Activated CD8-positive, alpha-beta T cell treated with anti-CD3 and anti-CD28 coated beads, Interleukin-2, amount 10 ng/mL, durations not matched to agents 7 days and 5 days (primary cell): ENCODE results near the gene CYP24A1. TPM values are rescaled to one million over a fixed set of nuclear protein-coding genes. Genes with fewer than 3 reads are reported as not detected.

Experiments
- ATAC-seq: fragments of 150-1000 bp; cut with Tn5 transposase; one replicate; pipeline ENCODE4 v1.10.0; 2021; ENCODE audit warnings: moderate library complexity
- CTCF ChIA-PET: fragments of 350-600 bp; sonication (Branson Sonifier 250); formaldehyde crosslinking; loops from one replicate; lab custom pipeline; 2021; ENCODE audit warnings: antibody characterized with exemption; lab: Charles Lee
- POLR2A ChIA-PET: fragments of 350-600 bp; sonication (Branson Sonifier 250); formaldehyde crosslinking; loops from one replicate; lab custom pipeline; 2021; ENCODE audit warnings: antibody characterized with exemption; lab: Charles Lee
- DNase-seq: peaks from one replicate; pipeline ENCODE4 v3.0.0-alpha.2; 2020
- H3K27ac Mint-ChIP-seq: one replicate; pipeline ENCODE4 v1.8.0; 2021; ENCODE audit warnings: mild to moderate bottlenecking, mixed read lengths
- H3K27me3 Mint-ChIP-seq: one replicate; pipeline ENCODE4 v1.8.0; 2021; ENCODE audit warnings: low read depth, mixed read lengths
- H3K36me3 Mint-ChIP-seq: one replicate; pipeline ENCODE4 v1.8.0; 2021; ENCODE audit warnings: low read depth, mixed read lengths
- H3K4me1 Mint-ChIP-seq: one replicate; pipeline ENCODE4 v1.8.0; 2021; ENCODE audit warnings: low read depth, mixed read lengths
- H3K4me3 Mint-ChIP-seq: one replicate; pipeline ENCODE4 v1.8.0; 2021; ENCODE audit warnings: mild to moderate bottlenecking, mixed read lengths
- H3K9me3 Mint-ChIP-seq: one replicate; pipeline ENCODE4 v1.8.0; 2022; ENCODE audit warnings: mixed read lengths; ENCODE audit not compliant: insufficient read depth
- total RNA-seq, 2 experiments: library from RNA; stranded (reverse); gene quantifications; one replicate each; pipeline ENCODE4 v1.2.3, GENCODE V29; 2021

CYP24A1 gene
- total RNA-seq, 2 experiments from 2014 or later, result not detected

DNA sequence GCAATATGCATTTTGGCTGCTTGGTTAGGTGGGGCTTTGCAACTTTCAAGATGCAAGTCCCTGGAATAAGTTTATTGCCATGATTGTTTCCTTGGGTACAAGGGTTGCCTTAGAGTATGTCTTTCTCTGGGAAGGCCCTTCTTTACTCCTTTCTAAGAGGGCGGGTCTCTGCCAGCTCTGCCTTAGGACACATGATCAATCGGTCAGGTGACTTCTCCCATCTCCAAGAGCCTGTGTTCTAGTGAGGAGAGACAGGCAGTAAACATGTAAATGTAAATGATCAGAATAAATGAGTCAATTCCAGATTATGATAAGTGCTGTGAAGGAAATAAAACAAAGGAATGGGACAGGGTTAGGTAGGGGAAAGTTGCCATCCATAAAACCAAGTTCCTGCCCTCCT lies 60.2 kb downstream of the CYP24A1 start:
- Mint-ChIP-seq H3K4me1 (no peaks in the 10 kb centered on the region), H3K27me3 (no peaks in the 10 kb centered on the region), H3K9me3 (no peaks in the 10 kb centered on the region), H3K27ac (no peak overlapping the region), H3K36me3 (no peaks in the 10 kb centered on the region), H3K4me3 (no peak overlapping the region)
- DNase-seq (no peak), ATAC-seq (no peak)
- POLR2A ChIA-PET, result no interaction called here
- CTCF ChIA-PET, result no interaction called here

DNA sequence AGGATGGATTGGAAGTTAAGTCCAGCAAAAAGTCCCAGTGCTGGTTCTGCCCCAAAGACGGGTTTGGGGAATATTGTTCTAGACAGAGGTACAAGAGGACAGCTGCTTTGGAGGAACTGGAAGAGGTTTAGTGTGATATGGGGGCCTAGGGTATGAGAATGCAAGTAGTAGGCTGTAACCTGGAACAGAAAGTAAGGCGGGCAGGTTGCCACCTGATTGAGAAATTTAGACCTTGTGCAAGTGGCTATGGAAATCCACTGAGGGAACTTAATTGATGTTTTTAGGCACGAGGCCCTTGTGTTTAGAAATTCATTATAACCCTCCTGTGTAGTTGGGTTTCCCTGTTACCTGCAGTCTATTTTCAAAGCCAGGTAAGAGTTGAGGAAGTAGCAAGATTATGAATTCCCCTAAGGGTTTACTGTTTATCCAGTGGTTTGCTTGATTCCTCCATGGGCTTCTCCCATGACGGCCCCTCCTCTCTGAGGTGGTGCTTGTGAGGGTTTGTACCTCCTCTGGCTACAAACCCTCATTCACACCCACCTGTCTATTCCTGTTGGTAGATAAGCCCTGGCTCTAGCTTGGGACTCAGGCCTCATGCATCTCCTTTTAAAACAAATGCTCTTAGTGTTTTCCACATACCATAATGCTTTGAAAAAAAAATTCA lies 61.4 kb downstream of the CYP24A1 start:
- Mint-ChIP-seq H3K36me3 (no peaks in the 10 kb centered on the region), H3K9me3 (no peaks in the 10 kb centered on the region), H3K27ac (no peak overlapping the region), H3K27me3 (peaks cover 3% of the 10 kb centered on the region), H3K4me1 (no peaks in the 10 kb centered on the region), H3K4me3 (no peak overlapping the region)
- CTCF ChIA-PET, result interaction anchor here (1.0 kb wide), 1 partner anchor 9 kb away, joined by 4 read pairs; no protein-coding TSS in a partner anchor
- DNase-seq (no peak), ATAC-seq (no peak)
- POLR2A ChIA-PET, result no interaction called here

DNA sequence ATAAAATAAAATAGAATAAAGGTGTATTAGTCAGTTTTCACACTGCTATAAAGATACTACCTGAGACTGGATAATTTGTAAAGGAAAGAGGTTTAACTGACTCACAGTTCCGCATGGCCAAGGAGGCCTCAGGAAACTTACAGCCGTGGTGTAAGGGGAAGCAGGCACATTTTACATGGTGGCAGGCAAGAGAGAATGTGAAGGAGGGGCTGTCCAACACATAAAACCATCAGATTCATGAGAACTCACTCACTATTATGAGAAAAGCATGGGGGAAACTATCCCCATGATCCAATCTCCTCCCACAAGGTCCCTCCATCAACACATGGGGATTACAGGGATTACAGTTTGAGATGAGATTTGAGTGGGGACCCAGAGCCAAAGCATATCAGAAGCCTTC lies 62.3 kb downstream of the CYP24A1 start:
- ChIA-PET CTCF (interaction anchor here (1.0 kb wide), 1 partner anchor 8 kb away, joined by 4 read pairs; no protein-coding TSS in a partner anchor), POLR2A (no interaction called here)
- Mint-ChIP-seq H3K27ac (no peak overlapping the region), H3K4me3 (no peak overlapping the region), H3K9me3 (no peaks in the 10 kb centered on the region), H3K36me3 (no peaks in the 10 kb centered on the region), H3K27me3 (peaks cover 9% of the 10 kb centered on the region), H3K4me1 (no peaks in the 10 kb centered on the region)
- DNase-seq (no peak), ATAC-seq (no peak)

GRCh38 chr20:54110457-54110856 lies 63.3 kb downstream of the CYP24A1 start:
- H3K36me3 Mint-ChIP-seq, result no peaks in the 10 kb centered on the region
- POLR2A ChIA-PET, result no interaction called here

GRCh38 chr20:54110041-54110440 lies 63.7 kb downstream of the CYP24A1 start:
- peaks cover 16% of the 10 kb centered on the region for H3K27me3 Mint-ChIP-seq
- H3K4me3 Mint-ChIP-seq, result no peak overlapping the region
- H3K27ac Mint-ChIP-seq, result no peak overlapping the region
- no peak for ATAC-seq
- no peaks in the 10 kb centered on the region for H3K9me3 Mint-ChIP-seq
- CTCF ChIA-PET, result interaction anchor here (1.0 kb wide), 1 partner anchor 12 kb away, joined by 3 read pairs; no protein-coding TSS in a partner anchor
- POLR2A ChIA-PET, result no interaction called here
- no peaks in the 10 kb centered on the region for H3K36me3 Mint-ChIP-seq
- no peak for DNase-seq
- H3K4me1 Mint-ChIP-seq, result no peaks in the 10 kb centered on the region

More at GRCh38 chr20:54110457-54110856, 63.3 kb downstream of the CYP24A1 start:
- H3K27me3 Mint-ChIP-seq, result peaks cover 13% of the 10 kb centered on the region
- H3K4me1 Mint-ChIP-seq, result no peaks in the 10 kb centered on the region
- no peak overlapping the region for H3K4me3 Mint-ChIP-seq
- CTCF ChIA-PET, result interaction anchor here (1.0 kb wide), 1 partner anchor 12 kb away, joined by 3 read pairs; no protein-coding TSS in a partner anchor
- no peaks in the 10 kb centered on the region for H3K9me3 Mint-ChIP-seq
- DNase-seq, result no peak
- no peak overlapping the region for H3K27ac Mint-ChIP-seq
- no peak for ATAC-seq

DNA sequence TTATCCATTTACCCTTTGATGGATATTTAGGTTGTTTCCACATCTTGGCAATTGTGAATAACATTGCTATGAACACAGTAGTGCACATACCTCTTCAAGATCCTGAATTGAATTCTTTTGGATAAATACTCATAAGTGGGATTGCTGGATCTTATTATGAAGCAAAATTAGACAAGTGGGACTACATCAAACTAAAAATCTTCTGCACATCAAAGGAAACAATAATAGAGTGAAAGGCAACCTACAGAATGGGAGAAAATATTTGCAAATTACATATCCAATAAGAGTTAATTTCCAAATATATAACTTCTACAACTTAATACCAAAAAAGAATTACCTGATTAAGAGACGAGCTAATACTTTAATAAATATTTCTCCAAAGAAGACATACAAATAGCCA lies 65.0 kb downstream of the CYP24A1 start:
- no peaks in the 10 kb centered on the region for H3K4me1 Mint-ChIP-seq
- no peak overlapping the region for H3K4me3 Mint-ChIP-seq
- ChIA-PET CTCF (interaction anchor here (1.6 kb wide), 1 partner anchor 91 kb away, joined by 5 read pairs; no protein-coding TSS in a partner anchor), POLR2A (no interaction called here)
- ATAC-seq (no peak), DNase-seq (no peak)
- H3K27me3 Mint-ChIP-seq, result peaks cover 23% of the 10 kb centered on the region
- H3K36me3 Mint-ChIP-seq, result no peaks in the 10 kb centered on the region
- H3K9me3 Mint-ChIP-seq, result no peaks in the 10 kb centered on the region
- H3K27ac Mint-ChIP-seq, result no peak overlapping the region

- ChIA-PET CTCF (interaction anchor here (1.6 kb wide), 1 partner anchor 92 kb away, joined by 5 read pairs; no protein-coding TSS in a partner anchor), POLR2A (no interaction called here)
- Mint-ChIP-seq H3K4me3 (no peak overlapping the region), H3K4me1 (peaks cover under 1% of the 10 kb centered on the region), H3K27me3 (peaks cover 25% of the 10 kb centered on the region), H3K36me3 (no peaks in the 10 kb centered on the region), H3K27ac (no peak overlapping the region), H3K9me3 (no peaks in the 10 kb centered on the region)
- DNase-seq (no peak), ATAC-seq (no peak)
Measured at GRCh38 chr20:54108326-54108642, 65.5 kb downstream of the CYP24A1 start.

GRCh38 chr20:54107600-54108325 lies 66.0 kb downstream of the CYP24A1 start:
- ChIA-PET CTCF (interaction anchor here (1.2 to 4.9 kb wide), 4 partner anchors 10 to 92 kb away, joined by 3 to 76 read pairs (median 10); no protein-coding TSS in a partner anchor), POLR2A (no interaction called here)
- Mint-ChIP-seq H3K36me3 (no peaks in the 10 kb centered on the region), H3K4me3 (no peak overlapping the region), H3K9me3 (no peaks in the 10 kb centered on the region), H3K4me1 (peaks cover 1% of the 10 kb centered on the region), H3K27me3 (peaks cover 26% of the 10 kb centered on the region), H3K27ac (no peak overlapping the region)
- no peak for DNase-seq
- no peak for ATAC-seq

GRCh38 chr20:54107181-54107580 lies 66.6 kb downstream of the CYP24A1 start:
- Mint-ChIP-seq H3K9me3 (no peaks in the 10 kb centered on the region), H3K4me3 (no peak overlapping the region), H3K4me1 (peaks cover 1% of the 10 kb centered on the region), H3K27ac (no peak overlapping the region), H3K27me3 (peaks cover 26% of the 10 kb centered on the region), H3K36me3 (no peaks in the 10 kb centered on the region)
- ATAC-seq, result no peak
- POLR2A ChIA-PET, result no interaction called here
- DNase-seq, result no peak
- CTCF ChIA-PET, result interaction anchor here (1.2 to 4.9 kb wide), 3 partner anchors 10 to 92 kb away, joined by 3 to 76 read pairs (median 14); no protein-coding TSS in a partner anchor

GRCh38 chr20:54106162-54106561 lies 67.6 kb downstream of the CYP24A1 start:
- peaks cover 1% of the 10 kb centered on the region for H3K4me1 Mint-ChIP-seq
- ChIA-PET CTCF (interaction anchor here (0.8 to 4.9 kb wide), 3 partner anchors 9 to 93 kb away, joined by 3 to 76 read pairs (median 14); no protein-coding TSS in a partner anchor), POLR2A (no interaction called here)
- H3K27me3 Mint-ChIP-seq, result peaks cover 26% of the 10 kb centered on the region
- no peak overlapping the region for H3K4me3 Mint-ChIP-seq
- no peak for ATAC-seq
- no peaks in the 10 kb centered on the region for H3K9me3 Mint-ChIP-seq
- no peak for DNase-seq
- H3K36me3 Mint-ChIP-seq, result no peaks in the 10 kb centered on the region
- H3K27ac Mint-ChIP-seq, result no peak overlapping the region

DNA sequence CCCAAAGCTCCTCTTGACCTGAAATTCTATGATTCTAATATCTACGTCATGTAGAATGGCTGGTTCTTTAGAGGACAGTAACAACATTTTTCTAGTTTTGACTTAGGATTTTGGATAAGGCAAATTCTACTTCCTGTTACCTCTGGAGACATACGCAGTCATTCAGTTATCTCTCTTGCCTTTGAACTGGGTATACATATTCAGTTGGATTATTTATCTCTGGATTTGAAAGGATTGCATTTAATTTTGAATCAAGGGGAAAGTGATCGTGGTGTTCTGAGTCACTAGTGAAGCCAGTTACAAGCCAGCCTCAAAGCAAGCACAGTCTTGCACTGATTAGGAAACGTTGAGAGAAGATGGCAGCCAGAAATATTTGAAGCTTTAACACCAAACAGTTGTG lies 68.1 kb downstream of the CYP24A1 start:
- CTCF ChIA-PET, result interaction anchor here (1.0 to 4.9 kb wide), 6 partner anchors 8 to 903 kb away, joined by 3 to 76 read pairs (median 14); partner anchors contain the start of gene PFDN4
- DNase-seq (no peak), ATAC-seq (no peak)
- Mint-ChIP-seq H3K4me3 (no peak overlapping the region), H3K4me1 (peaks cover 1% of the 10 kb centered on the region), H3K27ac (no peak overlapping the region), H3K27me3 (peaks cover 26% of the 10 kb centered on the region), H3K9me3 (no peaks in the 10 kb centered on the region), H3K36me3 (no peaks in the 10 kb centered on the region)
- POLR2A ChIA-PET, result no interaction called here

- POLR2A ChIA-PET, result no interaction called here
- ATAC-seq, result no peak
- H3K36me3 Mint-ChIP-seq, result no peaks in the 10 kb centered on the region
Measured at GRCh38 chr20:54104781-54105180, 69.0 kb downstream of the CYP24A1 start.

More at GRCh38 chr20:54104781-54105180, 69.0 kb downstream of the CYP24A1 start:
- H3K27ac Mint-ChIP-seq, result no peak overlapping the region
- no peak overlapping the region for H3K4me3 Mint-ChIP-seq
- H3K27me3 Mint-ChIP-seq, result peaks cover 26% of the 10 kb centered on the region
- CTCF ChIA-PET, result interaction anchor here (0.8 to 4.9 kb wide), 12 partner anchors 7 to 903 kb away, joined by 3 to 76 read pairs (median 12); partner anchors contain the start of gene PFDN4
- peaks cover 1% of the 10 kb centered on the region for H3K4me1 Mint-ChIP-seq
- no peak for DNase-seq
- no peaks in the 10 kb centered on the region for H3K9me3 Mint-ChIP-seq
